Mesenchymal stem cell (in vitro differentiated cells and primary cell): ENCODE data around the gene ESYT2.
A peak's percentile ranks its signal among the peaks of the same experiment; 100 is the strongest.

ENCODE experiments used
- DNase-seq: peaks from one replicate; pipeline ENCODE4 v3.0.0-alpha.2; 2013
- H2AFZ ChIP-seq: one replicate; pipeline ENCODE4 v1.6.1; 2013; ENCODE audit warnings: low read depth, mild to moderate bottlenecking, control low read depth, inconsistent platforms, low read length, moderate library complexity
- H2AK5ac ChIP-seq: 2 replicates; pipeline ENCODE4 v1.6.1; 2013; ENCODE audit warnings: low read length, moderate library complexity, mild to moderate bottlenecking, inconsistent platforms; ENCODE audit not compliant: severe bottlenecking
- H2BK120ac ChIP-seq: one replicate; pipeline ENCODE4 v1.6.1; 2013; ENCODE audit warnings: low read depth, mild to moderate bottlenecking, inconsistent platforms, low read length, moderate library complexity
- H2BK12ac ChIP-seq, 2 experiments: one replicate each; pipeline ENCODE4 v1.6.1; 2013; ENCODE audit warnings: inconsistent platforms in 2 of 2, low read length in 2 of 2, mild to moderate bottlenecking in 2 of 2, moderate library complexity in 2 of 2, control low read depth in 1 of 2
- H2BK15ac ChIP-seq: one replicate; pipeline ENCODE4 v1.6.1; 2013; ENCODE audit warnings: mild to moderate bottlenecking, low read depth, inconsistent platforms; ENCODE audit not compliant: poor library complexity, severe bottlenecking
- H2BK5ac ChIP-seq: 2 replicates; pipeline ENCODE4 v1.6.1; 2013; ENCODE audit warnings: low read depth, mild to moderate bottlenecking, low read length, control low read depth, inconsistent platforms; ENCODE audit not compliant: poor library complexity, severe bottlenecking
- H3K14ac ChIP-seq, 2 experiments: one replicate each; pipeline ENCODE4 v1.6.1; 2013; ENCODE audit warnings: inconsistent platforms in 2 of 2, low read length in 2 of 2, control low read depth in 1 of 2, mild to moderate bottlenecking in 1 of 2, moderate library complexity in 1 of 2
- H3K18ac ChIP-seq, 2 experiments: one replicate each; pipeline ENCODE4 v1.6.1; 2013; ENCODE audit warnings: inconsistent platforms in 2 of 2, low read length in 2 of 2, control low read depth in 1 of 2, low read depth in 1 of 2, mild to moderate bottlenecking in 1 of 2
- H3K23ac ChIP-seq, 2 experiments: one replicate each; pipeline ENCODE4 v1.6.1; 2013; ENCODE audit warnings: inconsistent platforms in 2 of 2, low read length in 2 of 2, mild to moderate bottlenecking in 2 of 2, moderate library complexity in 2 of 2, control low read depth in 1 of 2
- H3K27ac ChIP-seq: 2 replicates; pipeline ENCODE4 v1.5.1; 2013; ENCODE audit warnings: mild to moderate bottlenecking, moderate library complexity, low read length, control low read depth, inconsistent platforms; ENCODE audit not compliant: poor library complexity, severe bottlenecking
- H3K27me3 ChIP-seq, 2 experiments: 2 replicates each; pipeline versions ENCODE4 v1.6.1 to v1.7.0; 2013; ENCODE audit warnings: low read length in 2 of 2, mild to moderate bottlenecking in 2 of 2, moderate library complexity in 2 of 2, control low read depth in 1 of 2, inconsistent platforms in 1 of 2; ENCODE audit not compliant: control insufficient read depth in 1 of 2, insufficient read depth in 1 of 2
- H3K36me3 ChIP-seq, 2 experiments: 2 replicates each; pipeline versions ENCODE4 v1.6.1 to v1.7.0; 2013; ENCODE audit warnings: low read length in 2 of 2, control low read depth in 1 of 2, inconsistent platforms in 1 of 2, low read depth in 1 of 2, mild to moderate bottlenecking in 1 of 2; ENCODE audit not compliant: insufficient read depth in 2 of 2, control insufficient read depth in 1 of 2
- H3K4ac ChIP-seq, 2 experiments: one replicate each; pipeline ENCODE4 v1.6.1; 2013; ENCODE audit warnings: inconsistent platforms in 2 of 2, low read length in 2 of 2, mild to moderate bottlenecking in 2 of 2, moderate library complexity in 2 of 2, control low read depth in 1 of 2, low read depth in 1 of 2
- H3K4me1 ChIP-seq: 2 replicates; pipeline ENCODE4 v1.6.1; 2013; ENCODE audit warnings: low read depth, low read length, control low read depth; ENCODE audit not compliant: control insufficient read depth, insufficient read depth
- H3K4me2 ChIP-seq: 2 replicates; pipeline ENCODE4 v1.6.1; 2013; ENCODE audit warnings: low read length, mild to moderate bottlenecking, inconsistent platforms; ENCODE audit not compliant: poor library complexity, severe bottlenecking
- H3K4me3 ChIP-seq, 2 experiments: 2 replicates each; pipeline versions ENCODE4 v1.5.1 to v1.7.0; 2013; ENCODE audit warnings: low read length in 2 of 2, mild to moderate bottlenecking in 2 of 2, control low read depth in 1 of 2, low read depth in 1 of 2; ENCODE audit not compliant: insufficient read depth in 1 of 2
- H3K79me1 ChIP-seq: replicated peaks from 2 replicates; pipeline ENCODE4 v1.6.1; 2013; ENCODE audit warnings: mild to moderate bottlenecking, control low read depth, low read length, inconsistent platforms; ENCODE audit not compliant: poor library complexity, severe bottlenecking
- H3K9ac ChIP-seq: 2 replicates; pipeline ENCODE4 v1.7.0; 2013; ENCODE audit warnings: mild to moderate bottlenecking, low read length, moderate library complexity
- H3K9me3 ChIP-seq: 2 replicates; pipeline ENCODE4 v1.7.0; 2013; ENCODE audit warnings: mild to moderate bottlenecking, low read length; ENCODE audit not compliant: control insufficient read depth
- H4K8ac ChIP-seq: one replicate; pipeline ENCODE4 v1.6.1; 2013; ENCODE audit warnings: inconsistent platforms, mild to moderate bottlenecking, low read length, moderate library complexity
- H4K91ac ChIP-seq: one replicate; pipeline ENCODE4 v1.6.1; 2013; ENCODE audit warnings: mild to moderate bottlenecking, low read length, inconsistent platforms
- WGBS: methylation state at CpG from one replicate; pipeline ENCODE4 v1.1.7; 2013; ENCODE audit warnings: mixed read lengths; 5-methylcytosine and 5-hydroxymethylcytosine counted together

ESYT2 gene

GRCh38 chr7:158765020-158765419, 64.3 kb downstream of the ESYT2 start:
- Histone ChIP-seq H3K18ac (no peak overlapping the region), H2BK5ac (no peak overlapping the region), H2AFZ (no peak overlapping the region), H4K8ac (no peak overlapping the region), H3K9ac (no peak overlapping the region), H3K23ac (no peak overlapping the region), H3K4me1 (peaks cover 1% of the 10 kb centered on the region), H2AK5ac (no peak overlapping the region), H3K36me3 (peaks cover 46 to 84% of the 10 kb centered on the region in 2 experiments), H2BK120ac (no peak overlapping the region), H4K91ac (no peak overlapping the region), H2BK15ac (no peak overlapping the region), H3K27ac (no peak overlapping the region), H3K14ac (no peak overlapping the region), H3K4ac (no peak overlapping the region), H3K4me3 (no peak overlapping the region), H2BK12ac (no peak overlapping the region), H3K4me2 (no peak overlapping the region), H3K79me1 (peaks cover 23% of the 10 kb centered on the region), H3K27me3 (no peaks in the 10 kb centered on the region), H3K9me3 (no peaks in the 10 kb centered on the region)
- WGBS = over 99% methylated on average over 6 of the region's 7 CpGs
- DNase-seq = no peak

- Histone ChIP-seq H3K14ac (no peak overlapping the region), H3K18ac (no peak overlapping the region), H2BK15ac (no peak overlapping the region), H3K27me3 (no peaks in the 10 kb centered on the region), H3K36me3 (peaks cover 50 to 88% of the 10 kb centered on the region in 2 experiments), H3K23ac (no peak overlapping the region), H2AK5ac (no peak overlapping the region), H2BK5ac (no peak overlapping the region), H3K79me1 (peaks cover 18% of the 10 kb centered on the region), H3K4me3 (no peak overlapping the region), H2BK120ac (no peak overlapping the region), H3K4ac (no peak overlapping the region), H4K8ac (no peak overlapping the region), H3K4me2 (no peak overlapping the region), H3K27ac (no peak overlapping the region), H2AFZ (no peak overlapping the region), H3K9me3 (no peaks in the 10 kb centered on the region), H3K4me1 (peaks cover 1% of the 10 kb centered on the region), H2BK12ac (no peak overlapping the region), H3K9ac (no peak overlapping the region), H4K91ac (no peak overlapping the region)
- no peak for DNase-seq
- WGBS = 94% methylated on average over 14 of the region's 14 CpGs
These were observed 65.8 kb downstream of the ESYT2 start for GRCh38 chr7:158763454-158764033.

GRCh38 chr7:158761945-158762344, 67.4 kb downstream of the ESYT2 start:
- H2BK5ac ChIP-seq = no peak overlapping the region
- no peak overlapping the region for H3K27ac ChIP-seq
- H3K9ac ChIP-seq = no peak overlapping the region
- H3K36me3 ChIP-seq = peaks cover 52 to 91% of the 10 kb centered on the region in 2 experiments
- no peaks in the 10 kb centered on the region for H3K27me3 ChIP-seq
- no peak overlapping the region for H4K91ac ChIP-seq
- no peak overlapping the region for H4K8ac ChIP-seq
- H3K4me2 ChIP-seq = no peak overlapping the region
- H2AFZ ChIP-seq = no peak overlapping the region
- H2BK120ac ChIP-seq = no peak overlapping the region
- WGBS = 99% methylated on average over 12 of the region's 12 CpGs
- H2AK5ac ChIP-seq = no peak overlapping the region
- H3K18ac ChIP-seq = no peak overlapping the region
- DNase-seq = no peak
- H3K4me3 ChIP-seq = no peak overlapping the region
- no peak overlapping the region for H3K4ac ChIP-seq
- H2BK12ac ChIP-seq = peak overlapping the region in 1 of 2 experiments; percentile 47
- no peak overlapping the region for H3K14ac ChIP-seq
- H3K79me1 ChIP-seq = peaks cover 16% of the 10 kb centered on the region
- no peaks in the 10 kb centered on the region for H3K9me3 ChIP-seq
- peak overlapping the region in 1 of 2 experiments; percentile 64 for H3K23ac ChIP-seq
- H3K4me1 ChIP-seq = peaks cover 1% of the 10 kb centered on the region
- H2BK15ac ChIP-seq = no peak overlapping the region

GRCh38 chr7:158760936-158761335, 68.4 kb downstream of the ESYT2 start:
- H3K14ac ChIP-seq = no peak overlapping the region
- no peak overlapping the region for H2AFZ ChIP-seq
- WGBS = 97% methylated on average over 8 of the region's 8 CpGs
- no peak overlapping the region for H2BK120ac ChIP-seq
- no peak overlapping the region for H3K27ac ChIP-seq
- no peak overlapping the region for H3K4ac ChIP-seq
- H3K4me3 ChIP-seq = no peak overlapping the region
- no peak overlapping the region for H3K18ac ChIP-seq
- H3K27me3 ChIP-seq = no peaks in the 10 kb centered on the region
- no peak overlapping the region for H2BK5ac ChIP-seq
- H4K91ac ChIP-seq = no peak overlapping the region
- no peak for DNase-seq
- H3K4me2 ChIP-seq = no peak overlapping the region
- no peak overlapping the region for H4K8ac ChIP-seq
- H3K4me1 ChIP-seq = peaks cover 1% of the 10 kb centered on the region
- H3K9me3 ChIP-seq = no peaks in the 10 kb centered on the region
- H3K23ac ChIP-seq = no peak overlapping the region
- H2BK12ac ChIP-seq = no peak overlapping the region
- no peak overlapping the region for H2BK15ac ChIP-seq
- H3K36me3 ChIP-seq = peaks cover 55 to 87% of the 10 kb centered on the region in 2 experiments
- H3K79me1 ChIP-seq = peaks cover 20% of the 10 kb centered on the region
- H3K9ac ChIP-seq = no peak overlapping the region
- H2AK5ac ChIP-seq = no peak overlapping the region
